H1 (cell line): Measurements from ENCODE around the gene CCR1. TPM values are rescaled to one million over a fixed set of nuclear protein-coding genes. Genes with fewer than 3 reads are reported as not detected.

Experiments used
- CBX5 ChIP-seq: fragments of 300-800, 300-1000 bp; sonication (generic); IDR thresholded peaks from 2 replicates; pipeline ENCODE4 v1.7.1; 2016; ENCODE audit warnings: antibody characterized with exemption, low read length, low read depth
- TBP ChIP-seq: IDR thresholded peaks from 2 replicates; pipeline ENCODE4 v1.6.1; 2011; ENCODE audit warnings: low read depth, low read length, improper control_type of control experiment
- polyA plus RNA-seq, 7 experiments: library from polyadenylated mRNA; depleted of rRNA in 3 of 7; stranded (reverse) in 5 of 7; unstranded in 2 of 7; fragments of >200 nt in 5 of 7; fragments of 200-250 nt in 2 of 7; gene quantifications; 1 replicate in 5 of 7; 2 replicates in 1 of 7; 4 replicates in 1 of 7; pipeline versions ENCODE4 v1.2.1 to v1.2.3, GENCODE V29; 2011 to 2013; ENCODE audit warnings: missing spikeins in 2 of 7, mixed read lengths in 2 of 7
- total RNA-seq: library from RNA; stranded (reverse); fragmentation: NEBNext Ultra II Directional; extraction: Animal tissue kit (Norgen Biotek cat#: 25700); gene quantifications from 2 replicates; pipeline ENCODE4 v1.2.1, GENCODE V29; 2021
- TF ChIP-seq, protein P1 (sequence below): IDR thresholded peaks from 2 replicates; pipeline ENCODE4 v1.6.1; 2012; ENCODE audit warnings: inconsistent platforms

Gene CCR1
- total and polyA plus RNA-seq, 2 of the 8 experiments (the other 6 are each of a cell fraction or from before 2014, with no cell fraction given) = not detected

DNA sequence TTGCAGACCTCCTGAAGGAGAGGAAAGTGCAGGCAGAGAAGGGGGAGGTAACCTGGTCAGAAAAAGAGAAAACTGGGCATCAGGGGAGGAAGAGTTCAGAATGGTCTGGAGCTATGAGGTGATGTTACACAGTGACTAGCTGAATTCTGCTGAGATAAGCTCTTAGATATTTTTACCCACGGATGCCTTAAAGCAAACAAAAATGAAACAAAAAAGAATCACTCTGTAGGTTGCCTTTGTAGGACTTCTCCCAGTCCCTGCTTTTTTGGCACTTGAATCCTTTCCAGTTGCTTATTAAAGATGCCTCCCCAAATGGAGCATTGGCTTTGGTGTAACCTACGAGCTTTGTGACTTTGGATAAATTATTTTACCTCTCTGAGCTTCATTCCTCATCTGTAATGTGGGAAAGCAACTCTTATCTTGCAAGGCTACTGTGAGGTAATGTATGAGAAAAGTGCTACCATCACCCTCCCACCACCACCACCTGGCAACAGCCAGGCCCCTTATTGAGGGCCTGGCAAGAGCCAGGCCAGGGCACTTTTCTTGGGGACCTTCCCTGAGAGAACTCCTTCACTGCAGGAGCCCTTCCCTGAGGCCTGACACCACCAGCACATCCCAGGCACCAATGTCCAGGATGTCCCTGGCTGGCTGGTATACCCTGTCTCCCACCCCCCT lies 2.7 kb downstream of the CCR1 start (continued):
- TF ChIP-seq CBX5 (no peak), TBP (no peak)
- TF ChIP-seq, protein P1, sequence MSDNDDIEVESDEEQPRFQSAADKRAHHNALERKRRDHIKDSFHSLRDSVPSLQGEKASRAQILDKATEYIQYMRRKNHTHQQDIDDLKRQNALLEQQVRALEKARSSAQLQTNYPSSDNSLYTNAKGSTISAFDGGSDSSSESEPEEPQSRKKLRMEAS = no peak
- TF ChIP-seq, all 59 proteins: peak for 0
